HepG2 (cell line): Measurements from ENCODE around the gene EXOC6B. TPM values are rescaled to one million over a fixed set of nuclear protein-coding genes. Genes with fewer than 3 reads are reported as not detected.

Experiments
- CENPX ChIP-seq: sonication (generic); formaldehyde crosslinking; IDR thresholded peaks from 2 replicates; pipeline ENCODE4 v1.9.0; 2021; ENCODE audit warnings: mild to moderate bottlenecking, missing genetic modification reagents, moderate library complexity
- EED ChIP-seq: sonication (generic); formaldehyde crosslinking; IDR thresholded peaks from 2 replicates; pipeline ENCODE4 v1.5.0; 2020; ENCODE audit warnings: mild to moderate bottlenecking, missing genetic modification reagents
- HMGA1 ChIP-seq: sonication (generic); formaldehyde crosslinking; conservative IDR thresholded peaks from 2 replicates; pipeline ENCODE4 v1.4.0; 2020; ENCODE audit warnings: missing genetic modification reagents
- ISX ChIP-seq: sonication (generic); formaldehyde crosslinking; conservative IDR thresholded peaks from 2 replicates; pipeline ENCODE4 v1.5.0; 2020; ENCODE audit warnings: missing genetic modification reagents
- NBN ChIP-seq: fragments of 450-650 bp; conservative IDR thresholded peaks from 2 replicates; pipeline ENCODE4 v1.6.1; 2017
- NCOR1 ChIP-seq: fragments of 200-600 bp; sonication (generic); IDR thresholded peaks from 2 replicates; pipeline ENCODE4 v1.7.0; 2017; ENCODE audit warnings: antibody characterized with exemption, low read length, borderline replicate concordance
- NFE2L2 ChIP-seq: fragments of 150-350 bp; IDR thresholded peaks from 2 replicates; pipeline ENCODE4 v1.6.1; 2014; ENCODE audit warnings: low read length
- PLRG1 ChIP-seq: fragments of 450-650 bp; conservative IDR thresholded peaks from 2 replicates; pipeline ENCODE4 v1.6.1; 2016
- RARA ChIP-seq: IDR thresholded peaks from 2 replicates; pipeline ENCODE4 v1.6.1; 2016; ENCODE audit warnings: missing genetic modification reagents, missing compliant biosample characterization
- RFXAP ChIP-seq: sonication (generic); formaldehyde crosslinking; IDR thresholded peaks from 2 replicates; pipeline ENCODE4 v1.4.0; 2020; ENCODE audit warnings: missing genetic modification reagents, borderline replicate concordance
- ZBTB38 ChIP-seq: sonication (generic); formaldehyde crosslinking; IDR thresholded peaks from 2 replicates; pipeline ENCODE4 v1.5.1; 2020; ENCODE audit warnings: mild to moderate bottlenecking, missing genetic modification reagents
- ZFP36 ChIP-seq: fragments of 150-350 bp; IDR thresholded peaks from 2 replicates; pipeline ENCODE4 v1.6.1; 2018; ENCODE audit warnings: borderline replicate concordance, low read length, low read depth; ENCODE audit not compliant: partially characterized antibody
- ZNF205 ChIP-seq: IDR thresholded peaks from 2 replicates; pipeline ENCODE4 v1.6.1; 2018; ENCODE audit warnings: missing biosample characterization, missing genetic modification reagents
- ZNF207 ChIP-seq: fragments of 450-650 bp; IDR thresholded peaks from 2 replicates; pipeline ENCODE4 v1.6.1; 2016; ENCODE audit warnings: antibody characterized with exemption, borderline replicate concordance
- ZNF263 ChIP-seq: sonication (generic); formaldehyde crosslinking; IDR thresholded peaks from 2 replicates; pipeline ENCODE4 v1.4.0; 2020; ENCODE audit warnings: missing genetic modification reagents
- ZNF331 ChIP-seq: sonication (generic); formaldehyde crosslinking; IDR thresholded peaks from 2 replicates; pipeline ENCODE4 v1.4.0; 2020; ENCODE audit warnings: missing genetic modification reagents
- ZNF335 ChIP-seq: sonication (generic); formaldehyde crosslinking; IDR thresholded peaks from 2 replicates; pipeline ENCODE4 v1.4.0; 2020; ENCODE audit warnings: missing genetic modification reagents
- ZNF530 ChIP-seq: sonication (generic); formaldehyde crosslinking; IDR thresholded peaks from 2 replicates; pipeline ENCODE4 v1.5.0; 2020; ENCODE audit warnings: low read depth, mild to moderate bottlenecking, missing genetic modification reagents
- ZNF577 ChIP-seq: sonication (generic); formaldehyde crosslinking; IDR thresholded peaks from 2 replicates; pipeline ENCODE4 v1.4.0; 2020; ENCODE audit warnings: mild to moderate bottlenecking, low read depth, missing genetic modification reagents, borderline replicate concordance
- ZNF652 ChIP-seq: IDR thresholded peaks from 2 replicates; pipeline ENCODE4 v1.6.1; 2016; ENCODE audit warnings: low read depth, borderline replicate concordance
- ZNF777 ChIP-seq: sonication (generic); formaldehyde crosslinking; IDR thresholded peaks from 2 replicates; pipeline ENCODE4 v1.4.0; 2020; ENCODE audit warnings: missing genetic modification reagents
- ZNF781 ChIP-seq: sonication (generic); formaldehyde crosslinking; IDR thresholded peaks from 2 replicates; pipeline ENCODE4 v1.5.1; 2020; ENCODE audit warnings: borderline replicate concordance, mild to moderate bottlenecking, missing genetic modification reagents; ENCODE audit errors: not compliant biosample characterization
- ZNF839 ChIP-seq: sonication (generic); formaldehyde crosslinking; IDR thresholded peaks from 2 replicates; pipeline ENCODE4 v1.4.0; 2020; ENCODE audit warnings: missing genetic modification reagents, mild to moderate bottlenecking, borderline replicate concordance
- ZNF879 ChIP-seq: sonication (generic); formaldehyde crosslinking; IDR thresholded peaks from 2 replicates; pipeline ENCODE4 v1.8.1; 2023; ENCODE audit warnings: missing genetic modification reagents
- polyA plus RNA-seq, 8 experiments: library from polyadenylated mRNA; depleted of rRNA in 3 of 8; stranded (reverse) in 7 of 8; unstranded in 1 of 8; fragments of >200 nt; fragmentation: Illumina TruSeq in 4 of 8; extraction: Trizol in 4 of 8; gene quantifications; 2 replicates each; pipeline versions ENCODE4 v1.2.1 to v1.2.3, GENCODE V29; 2011 to 2016; ENCODE audit warnings: low read depth in 4 of 8, missing spikeins in 1 of 8, mixed read lengths in 1 of 8; ENCODE audit not compliant: insufficient read depth in 1 of 8
- total RNA-seq, 5 experiments: library from RNA; depleted of rRNA; stranded (reverse); fragments of >200 nt; fragmentation: Illumina TruSeq; extraction: Trizol; gene quantifications; 2 replicates each; pipeline ENCODE4 v1.2.3, GENCODE V29; 2016; ENCODE audit warnings: low read depth in 1 of 5
- TF ChIP-seq, protein P1 (sequence below), 2 experiments: sonication (generic) in 1 of 2; formaldehyde crosslinking in 1 of 2; IDR thresholded peaks; 2 replicates each; pipeline versions ENCODE4 v1.4.0 to v1.6.1; 2018 to 2020; ENCODE audit warnings: missing genetic modification reagents in 2 of 2, borderline replicate concordance in 1 of 2, low read depth in 1 of 2, mild to moderate bottlenecking in 1 of 2, missing biosample characterization in 1 of 2
- TF ChIP-seq, protein P2 (sequence below): sonication (generic); formaldehyde crosslinking; IDR thresholded peaks from 2 replicates; pipeline ENCODE4 v1.4.0; 2020; ENCODE audit warnings: low read depth, missing genetic modification reagents
- TF ChIP-seq, protein P3 (sequence below): sonication (generic); formaldehyde crosslinking; IDR thresholded peaks from 2 replicates; pipeline ENCODE4 v1.4.0; 2020; ENCODE audit warnings: missing genetic modification reagents

Gene EXOC6B
- total and polyA plus RNA-seq, 2 of the 13 experiments (the other 11 are each of a cell fraction or from before 2014, with no cell fraction given), result 9.1 to 15.9 TPM

DNA sequence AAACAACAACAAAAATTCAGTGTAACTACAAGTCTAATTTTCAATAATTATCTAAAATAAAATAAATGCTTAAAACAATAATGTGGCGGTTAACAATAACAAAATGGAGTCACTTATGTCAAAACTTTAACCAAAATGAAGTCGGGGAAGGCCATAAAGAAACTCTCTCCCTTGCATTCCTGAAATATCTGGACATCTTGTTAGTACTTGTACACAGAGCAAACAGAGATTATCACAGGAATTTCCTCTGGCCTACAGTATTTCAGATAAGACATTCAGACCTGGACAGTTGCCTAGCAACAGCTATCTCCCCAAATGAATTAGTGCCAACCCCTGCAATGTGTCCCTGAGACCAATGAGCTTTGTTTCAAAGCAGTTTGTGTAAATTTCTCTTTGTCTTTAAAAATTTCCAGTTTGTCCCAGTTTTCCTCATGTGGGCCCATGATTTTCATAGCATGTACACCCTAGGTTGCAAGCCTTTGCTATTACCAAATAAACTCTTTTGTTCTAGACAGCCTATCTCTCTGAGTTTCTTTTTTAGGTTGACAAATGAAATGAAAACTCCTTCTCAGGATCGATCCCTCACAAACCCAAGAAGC is 68.6 kb downstream of the EXOC6B start (continued):
- TF ChIP-seq, protein P1, sequence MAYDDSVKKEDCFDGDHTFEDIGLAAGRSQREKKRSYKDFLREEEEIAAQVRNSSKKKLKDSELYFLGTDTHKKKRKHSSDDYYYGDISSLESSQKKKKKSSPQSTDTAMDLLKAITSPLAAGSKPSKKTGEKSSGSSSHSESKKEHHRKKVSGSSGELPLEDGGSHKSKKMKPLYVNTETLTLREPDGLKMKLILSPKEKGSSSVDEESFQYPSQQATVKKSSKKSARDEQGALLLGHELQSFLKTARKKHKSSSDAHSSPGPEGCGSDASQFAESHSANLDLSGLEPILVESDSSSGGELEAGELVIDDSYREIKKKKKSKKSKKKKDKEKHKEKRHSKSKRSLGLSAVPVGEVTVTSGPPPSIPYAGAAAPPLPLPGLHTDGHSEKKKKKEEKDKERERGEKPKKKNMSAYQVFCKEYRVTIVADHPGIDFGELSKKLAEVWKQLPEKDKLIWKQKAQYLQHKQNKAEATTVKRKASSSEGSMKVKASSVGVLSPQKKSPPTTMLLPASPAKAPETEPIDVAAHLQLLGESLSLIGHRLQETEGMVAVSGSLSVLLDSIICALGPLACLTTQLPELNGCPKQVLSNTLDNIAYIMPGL (CRISPR knock-in tag; IDR thresholded peaks at IDR 0.05; ENCODE audit: borderline replicate concordance in 1 of 2, low read depth in 1 of 2), result no peak
- TF ChIP-seq RARA (CRISPR knock-in tag), result peak; percentile 85
- TF ChIP-seq ZNF331 (CRISPR knock-in tag), result peak; percentile 69
- TF ChIP-seq PLRG1, result no peak
- no peak for TF ChIP-seq ZNF879 (CRISPR knock-in tag)
- no peak for TF ChIP-seq ZFP36
- TF ChIP-seq ZNF530 (CRISPR knock-in tag), result no peak
- TF ChIP-seq, protein P2, sequence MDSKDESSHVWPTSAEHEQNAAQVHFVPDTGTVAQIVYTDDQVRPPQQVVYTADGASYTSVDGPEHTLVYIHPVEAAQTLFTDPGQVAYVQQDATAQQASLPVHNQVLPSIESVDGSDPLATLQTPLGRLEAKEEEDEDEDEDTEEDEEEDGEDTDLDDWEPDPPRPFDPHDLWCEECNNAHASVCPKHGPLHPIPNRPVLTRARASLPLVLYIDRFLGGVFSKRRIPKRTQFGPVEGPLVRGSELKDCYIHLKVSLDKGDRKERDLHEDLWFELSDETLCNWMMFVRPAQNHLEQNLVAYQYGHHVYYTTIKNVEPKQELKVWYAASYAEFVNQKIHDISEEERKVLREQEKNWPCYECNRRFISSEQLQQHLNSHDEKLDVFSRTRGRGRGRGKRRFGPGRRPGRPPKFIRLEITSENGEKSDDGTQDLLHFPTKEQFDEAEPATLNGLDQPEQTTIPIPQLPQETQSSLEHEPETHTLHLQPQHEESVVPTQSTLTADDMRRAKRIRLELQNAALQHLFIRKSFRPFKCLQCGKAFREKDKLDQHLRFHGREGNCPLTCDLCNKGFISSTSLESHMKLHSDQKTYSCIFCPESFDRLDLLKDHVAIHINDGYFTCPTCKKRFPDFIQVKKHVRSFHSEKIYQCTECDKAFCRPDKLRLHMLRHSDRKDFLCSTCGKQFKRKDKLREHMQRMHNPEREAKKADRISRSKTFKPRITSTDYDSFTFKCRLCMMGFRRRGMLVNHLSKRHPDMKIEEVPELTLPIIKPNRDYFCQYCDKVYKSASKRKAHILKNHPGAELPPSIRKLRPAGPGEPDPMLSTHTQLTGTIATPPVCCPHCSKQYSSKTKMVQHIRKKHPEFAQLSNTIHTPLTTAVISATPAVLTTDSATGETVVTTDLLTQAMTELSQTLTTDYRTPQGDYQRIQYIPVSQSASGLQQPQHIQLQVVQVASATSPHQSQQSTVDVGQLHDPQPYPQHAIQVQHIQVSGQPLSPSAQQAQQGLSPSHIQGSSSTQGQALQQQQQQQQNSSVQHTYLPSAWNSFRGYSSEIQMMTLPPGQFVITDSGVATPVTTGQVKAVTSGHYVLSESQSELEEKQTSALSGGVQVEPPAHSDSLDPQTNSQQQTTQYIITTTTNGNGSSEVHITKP (CRISPR knock-in tag), result no peak
- no peak for TF ChIP-seq CENPX (CRISPR knock-in tag)
- TF ChIP-seq NCOR1, result no peak; the same call in 1 of the 2 replicates
- TF ChIP-seq ZNF205, result 0 out of 2 replicates have a peak, but pooled peaks have one; percentile 42
- no peak for TF ChIP-seq ZNF335 (CRISPR knock-in tag)
- TF ChIP-seq ZNF781 (CRISPR knock-in tag), result no peak
- no peak for TF ChIP-seq ZBTB38 (CRISPR knock-in tag)
- no peak for TF ChIP-seq EED (CRISPR knock-in tag)
- TF ChIP-seq, protein P3, sequence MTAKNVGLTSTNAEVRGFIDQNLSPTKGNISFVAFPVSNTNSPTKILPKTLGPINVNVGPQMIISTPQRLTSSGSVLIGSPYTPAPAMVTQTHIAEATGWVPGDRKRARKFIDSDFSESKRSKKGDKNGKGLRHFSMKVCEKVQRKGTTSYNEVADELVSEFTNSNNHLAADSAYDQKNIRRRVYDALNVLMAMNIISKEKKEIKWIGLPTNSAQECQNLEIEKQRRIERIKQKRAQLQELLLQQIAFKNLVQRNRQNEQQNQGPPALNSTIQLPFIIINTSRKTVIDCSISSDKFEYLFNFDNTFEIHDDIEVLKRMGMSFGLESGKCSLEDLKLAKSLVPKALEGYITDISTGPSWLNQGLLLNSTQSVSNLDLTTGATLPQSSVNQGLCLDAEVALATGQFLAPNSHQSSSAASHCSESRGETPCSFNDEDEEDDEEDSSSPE, result no peak
- TF ChIP-seq ISX, result no peak
- TF ChIP-seq NFE2L2, result no peak
- peak; percentile 95 for TF ChIP-seq RFXAP
- TF ChIP-seq ZNF263 (CRISPR knock-in tag), result no peak
- no peak for TF ChIP-seq ZNF577 (CRISPR knock-in tag)
- no peak for TF ChIP-seq HMGA1 (CRISPR knock-in tag)
- TF ChIP-seq ZNF652 (CRISPR knock-in tag), result no peak; the same call in 1 of the 2 replicates
- no peak for TF ChIP-seq ZNF777 (CRISPR knock-in tag)
- TF ChIP-seq NBN, result no peak
- TF ChIP-seq ZNF839 (CRISPR knock-in tag), result no peak
- TF ChIP-seq ZNF207, result no peak
